Measurements from ENCODE around the gene CCDC186.

- TF ChIP-seq, protein P1, sequence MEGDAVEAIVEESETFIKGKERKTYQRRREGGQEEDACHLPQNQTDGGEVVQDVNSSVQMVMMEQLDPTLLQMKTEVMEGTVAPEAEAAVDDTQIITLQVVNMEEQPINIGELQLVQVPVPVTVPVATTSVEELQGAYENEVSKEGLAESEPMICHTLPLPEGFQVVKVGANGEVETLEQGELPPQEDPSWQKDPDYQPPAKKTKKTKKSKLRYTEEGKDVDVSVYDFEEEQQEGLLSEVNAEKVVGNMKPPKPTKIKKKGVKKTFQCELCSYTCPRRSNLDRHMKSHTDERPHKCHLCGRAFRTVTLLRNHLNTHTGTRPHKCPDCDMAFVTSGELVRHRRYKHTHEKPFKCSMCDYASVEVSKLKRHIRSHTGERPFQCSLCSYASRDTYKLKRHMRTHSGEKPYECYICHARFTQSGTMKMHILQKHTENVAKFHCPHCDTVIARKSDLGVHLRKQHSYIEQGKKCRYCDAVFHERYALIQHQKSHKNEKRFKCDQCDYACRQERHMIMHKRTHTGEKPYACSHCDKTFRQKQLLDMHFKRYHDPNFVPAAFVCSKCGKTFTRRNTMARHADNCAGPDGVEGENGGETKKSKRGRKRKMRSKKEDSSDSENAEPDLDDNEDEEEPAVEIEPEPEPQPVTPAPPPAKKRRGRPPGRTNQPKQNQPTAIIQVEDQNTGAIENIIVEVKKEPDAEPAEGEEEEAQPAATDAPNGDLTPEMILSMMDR (conservative IDR thresholded peaks at IDR 0.05; ENCODE audit: low read depth, low read length): no peak
- TF ChIP-seq EZH2phosphoT487 (IDR thresholded peaks at IDR 0.05; ENCODE audit: borderline replicate concordance, low read length) (no peak), EZH2 (IDR thresholded peaks at IDR 0.05; ENCODE audit: low read length, unreplicated experiment) (no peak)
These were observed 86.7 kb downstream of the CCDC186 start for GRCh38 chr10:114087255-114087654.

Data from PC-3 (cell line).